Fibroblast of skin of right biceps (primary cell): ENCODE data around the gene RUFY4.

ENCODE experiments used
- DNase-seq: peaks from one replicate; pipeline ENCODE4 v3.0.0-alpha.2; 2013

Gene RUFY4

DNA sequence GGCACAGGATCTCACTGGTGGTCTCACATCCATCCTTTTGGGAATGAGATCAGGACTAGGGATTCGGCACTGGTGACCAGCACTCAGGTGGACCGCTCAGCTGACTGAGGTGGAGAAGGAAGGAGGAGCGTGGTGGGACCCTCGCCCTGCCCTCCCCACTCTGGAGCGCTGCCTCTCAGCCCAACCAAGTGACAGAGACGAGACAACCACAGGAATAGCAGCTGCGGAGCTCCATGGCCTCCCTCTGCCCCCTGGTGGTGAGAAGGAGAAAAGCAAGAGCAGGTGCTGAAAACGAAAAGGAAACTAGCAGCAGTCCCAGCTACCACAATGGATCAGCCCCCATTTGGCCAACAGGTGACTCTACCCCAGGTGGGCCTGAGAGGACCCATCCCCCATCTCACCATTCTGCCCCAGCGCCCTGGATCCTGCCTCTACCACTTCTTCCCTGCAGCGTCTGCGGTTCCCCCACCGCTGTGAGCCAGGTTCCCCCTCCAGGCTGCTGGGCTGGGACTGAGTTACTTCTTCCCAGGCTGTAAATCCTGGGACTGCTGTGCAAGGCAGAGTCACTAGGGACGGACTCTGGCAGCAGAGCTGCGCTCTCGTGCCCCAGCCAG is at the start of gene RUFY4:
TSS of gene RUFY4 (plus strand) at position 533 of the 614 bp plus-strand sequence. CDS start 1,353 bp downstream, outside the sequence.
- DNase-seq, result peak; percentile 62

- DNase-seq, result no peak
Observed at GRCh38 chr2:218019411-218020060, 49.5 kb upstream of the RUFY4 start.

DNA sequence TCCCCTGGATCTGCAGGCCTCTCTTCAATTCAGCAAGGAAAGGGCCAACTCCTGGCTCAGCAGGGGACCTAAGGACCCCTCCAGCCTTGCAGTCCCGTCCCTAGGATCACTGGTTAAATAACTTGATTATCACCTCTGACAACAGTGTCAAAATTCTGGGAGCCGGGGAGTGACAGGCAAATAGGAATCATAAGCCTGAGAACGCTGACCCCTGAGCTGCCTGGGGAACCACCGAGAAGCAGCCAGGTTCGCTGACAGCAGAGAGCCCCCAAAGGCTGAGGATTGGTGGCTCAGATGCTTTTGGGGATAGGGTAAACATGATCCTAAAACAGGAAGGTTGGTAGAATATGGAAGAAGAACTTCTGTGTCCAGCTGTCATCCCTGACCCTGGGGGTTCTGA is 48.8 kb upstream of the RUFY4 start:
- DNase-seq, result no peak

DNA sequence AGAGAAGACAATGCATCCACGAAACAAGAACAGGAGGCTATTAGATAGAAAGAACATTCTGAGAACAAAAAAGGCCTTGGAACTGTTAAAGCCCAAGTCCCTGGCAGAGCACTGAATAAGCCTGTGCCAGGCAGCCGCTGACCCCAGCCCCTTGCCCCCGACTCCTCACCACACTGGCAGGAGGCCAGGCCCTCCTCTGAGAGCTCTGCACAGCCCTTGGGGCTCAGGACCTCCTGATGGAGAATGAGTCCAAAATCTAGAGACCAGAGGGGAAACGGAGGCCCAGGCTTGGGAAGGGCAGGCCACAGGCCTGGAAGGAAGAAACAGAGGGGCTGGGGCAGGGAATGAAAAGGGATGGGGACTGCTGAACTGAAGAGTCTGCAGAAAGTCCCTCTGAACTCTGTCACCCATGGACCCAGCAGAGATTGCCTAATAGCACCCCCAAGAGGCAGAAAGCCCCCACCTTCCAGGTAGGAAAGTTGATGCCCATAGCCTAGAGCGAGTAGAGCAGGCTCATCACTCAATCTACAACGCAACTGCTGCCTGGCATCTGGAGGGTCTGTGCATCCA is 48.0 kb upstream of the RUFY4 start:
- no peak for DNase-seq

DNA sequence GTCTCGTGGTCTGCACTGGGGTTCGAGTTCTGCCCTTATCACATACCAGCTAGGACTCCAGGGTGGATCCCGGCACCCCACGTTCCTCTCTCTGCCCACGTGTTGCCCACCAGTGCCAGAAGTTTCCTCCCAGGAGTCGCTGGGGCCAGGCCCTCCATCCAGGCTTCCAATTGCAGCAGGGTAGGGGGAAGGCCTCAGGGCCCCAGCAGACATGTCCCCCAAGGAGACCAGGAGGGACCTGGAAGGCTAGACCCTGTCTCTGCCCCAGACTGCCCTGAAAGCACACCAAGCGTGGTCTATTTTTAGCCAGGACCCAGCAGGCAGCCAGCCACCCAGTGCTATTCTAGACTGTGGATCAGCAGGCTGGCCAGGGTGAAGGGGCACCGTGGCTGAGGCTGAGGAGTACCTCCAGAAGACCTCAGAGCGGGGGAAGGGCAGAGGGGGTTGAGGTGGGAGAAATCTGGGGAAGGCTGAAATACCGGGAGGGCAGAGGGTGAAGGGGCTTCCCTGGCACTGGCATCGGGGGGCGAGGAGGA is 47.4 kb upstream of the RUFY4 start:
- no peak for DNase-seq

- DNase-seq, result no peak
Observed at GRCh38 chr2:218022131-218022850, 46.8 kb upstream of the RUFY4 start.

GRCh38 chr2:218022851-218023530 is 46.1 kb upstream of the RUFY4 start:
- DNase-seq, result no peak

DNA sequence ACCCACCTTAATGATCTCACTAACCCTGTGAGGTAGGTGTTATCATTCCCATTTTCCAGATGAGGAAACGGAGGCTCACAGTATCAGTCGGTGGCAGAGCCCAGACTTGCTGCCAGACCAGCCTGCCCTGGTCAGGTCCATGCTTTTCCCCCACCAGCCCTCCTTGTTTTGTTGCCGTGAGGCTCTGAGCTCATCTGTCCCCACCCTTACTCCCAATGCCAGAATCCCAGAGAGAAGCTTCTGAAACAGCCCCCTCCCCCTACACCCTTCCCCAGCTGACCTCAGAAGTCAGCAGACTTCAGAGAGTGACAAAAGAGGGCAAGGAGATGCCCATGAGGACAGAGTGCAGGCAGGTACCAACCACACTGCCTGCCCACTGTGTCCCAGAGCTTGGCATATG is 45.4 kb upstream of the RUFY4 start:
- no peak for DNase-seq

DNA sequence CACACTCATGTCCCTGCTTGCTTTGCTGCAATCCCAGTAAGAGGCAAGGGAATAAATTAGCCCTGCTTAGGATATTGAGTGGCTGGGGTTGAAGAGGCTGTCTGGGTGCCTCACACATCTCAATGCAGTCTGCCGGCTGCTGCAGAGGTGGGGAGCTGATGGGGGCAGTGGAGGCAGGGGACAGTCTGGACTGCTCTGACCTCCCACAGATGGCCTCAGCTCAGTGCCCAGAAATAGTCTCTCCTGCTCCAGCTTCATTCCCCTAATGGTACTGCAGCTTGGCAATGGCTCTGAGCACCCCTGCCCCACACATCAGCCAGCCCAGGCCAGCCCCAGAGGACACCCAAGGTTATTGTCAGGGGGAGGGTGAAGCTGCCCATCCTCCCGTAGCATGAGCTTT is 44.7 kb upstream of the RUFY4 start:
- DNase-seq, result no peak

GRCh38 chr2:218024871-218025270 is 44.2 kb upstream of the RUFY4 start:
- no peak for DNase-seq

- no peak for DNase-seq
Observed at GRCh38 chr2:218026244-218026643, 42.8 kb upstream of the RUFY4 start.

- no peak for DNase-seq
Observed at GRCh38 chr2:218026676-218027425, 42.2 kb upstream of the RUFY4 start.

DNA sequence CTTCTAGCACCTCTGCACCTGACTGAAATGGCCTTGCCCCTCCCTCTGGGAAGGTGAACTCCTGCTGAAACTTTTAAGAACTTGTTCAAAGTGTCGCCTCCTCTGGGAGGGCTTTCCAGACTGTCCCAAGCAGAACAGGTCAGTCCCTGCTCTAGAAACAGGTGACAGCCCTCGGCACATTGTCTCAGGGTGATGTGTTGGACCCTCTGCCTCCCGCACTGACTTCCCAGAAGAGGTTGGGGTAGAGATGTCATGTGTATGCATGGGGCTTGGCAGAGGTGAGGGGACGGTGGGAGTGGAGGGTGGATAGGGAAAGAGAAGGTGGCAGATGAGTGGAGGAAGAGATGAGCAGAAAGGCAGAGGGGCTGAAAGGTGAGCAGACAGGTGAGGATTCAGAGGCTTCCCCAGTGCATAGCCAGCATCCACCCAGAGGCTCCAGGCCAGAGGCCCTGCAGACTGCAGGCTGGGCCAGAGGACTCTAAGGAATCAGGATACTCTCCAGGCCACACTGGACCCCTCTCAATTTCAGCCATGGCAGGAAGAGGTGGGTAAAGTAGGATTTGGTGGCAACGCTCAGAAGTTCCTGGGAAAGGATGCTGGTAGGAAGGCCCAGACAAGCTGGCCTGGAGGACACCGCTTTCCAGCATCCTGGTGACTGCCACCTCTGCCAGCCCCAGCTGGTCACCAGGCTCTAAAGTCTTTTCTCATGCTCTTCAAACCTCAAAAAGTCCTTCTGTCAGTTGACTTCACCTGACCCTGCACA is 41.4 kb upstream of the RUFY4 start:
- DNase-seq, result no peak

- DNase-seq, result no peak
Observed at GRCh38 chr2:218028189-218028495, 40.9 kb upstream of the RUFY4 start.

- DNase-seq, result no peak
Observed at GRCh38 chr2:218028562-218029348, 40.3 kb upstream of the RUFY4 start.

DNA sequence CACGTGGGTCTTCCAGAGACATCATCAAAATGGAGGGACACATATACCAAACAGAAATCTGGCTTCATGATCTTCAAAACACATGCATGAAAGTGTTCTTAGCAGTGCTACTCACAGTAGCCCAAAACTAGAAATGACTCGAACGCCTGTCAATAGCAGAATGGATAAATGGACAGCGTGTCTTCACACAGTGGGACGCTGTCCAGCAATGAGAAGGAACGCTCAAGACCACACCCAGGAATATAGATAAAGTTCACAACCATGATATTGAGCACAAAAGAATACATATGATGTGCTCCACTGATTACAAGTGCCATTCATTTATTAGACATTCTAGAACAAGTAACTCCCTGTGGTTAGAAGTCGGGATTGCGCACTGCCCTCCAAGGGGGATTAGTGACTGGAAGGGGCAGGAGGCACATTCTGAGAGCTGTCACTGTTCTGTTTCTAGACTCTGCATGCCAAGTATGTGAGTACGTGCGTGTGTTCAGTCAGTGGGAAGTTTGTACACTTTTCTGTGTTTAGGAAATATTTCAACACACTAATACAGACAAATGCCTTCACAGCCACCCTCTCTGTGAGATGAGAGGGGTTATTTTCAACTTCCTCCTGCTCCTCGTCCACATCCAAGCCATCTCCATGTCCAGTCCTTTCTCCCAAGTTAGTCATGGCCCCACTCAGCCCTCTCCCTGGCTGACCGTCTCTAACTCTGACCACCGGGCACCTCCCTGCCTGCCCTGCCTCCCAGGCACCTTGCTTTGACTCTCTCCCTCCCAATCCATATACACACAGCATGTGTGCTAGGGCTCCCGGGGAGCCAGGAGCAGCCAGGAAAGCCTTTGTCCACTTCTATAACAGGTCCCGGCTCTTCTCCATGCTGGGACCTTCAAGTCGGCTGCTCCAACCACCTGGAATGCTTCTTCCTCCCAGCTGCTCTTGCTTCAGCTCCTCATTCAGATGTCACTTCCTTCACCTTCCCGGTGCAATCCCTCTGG is 39.4 kb upstream of the RUFY4 start:
- DNase-seq, result peak; percentile 20

DNA sequence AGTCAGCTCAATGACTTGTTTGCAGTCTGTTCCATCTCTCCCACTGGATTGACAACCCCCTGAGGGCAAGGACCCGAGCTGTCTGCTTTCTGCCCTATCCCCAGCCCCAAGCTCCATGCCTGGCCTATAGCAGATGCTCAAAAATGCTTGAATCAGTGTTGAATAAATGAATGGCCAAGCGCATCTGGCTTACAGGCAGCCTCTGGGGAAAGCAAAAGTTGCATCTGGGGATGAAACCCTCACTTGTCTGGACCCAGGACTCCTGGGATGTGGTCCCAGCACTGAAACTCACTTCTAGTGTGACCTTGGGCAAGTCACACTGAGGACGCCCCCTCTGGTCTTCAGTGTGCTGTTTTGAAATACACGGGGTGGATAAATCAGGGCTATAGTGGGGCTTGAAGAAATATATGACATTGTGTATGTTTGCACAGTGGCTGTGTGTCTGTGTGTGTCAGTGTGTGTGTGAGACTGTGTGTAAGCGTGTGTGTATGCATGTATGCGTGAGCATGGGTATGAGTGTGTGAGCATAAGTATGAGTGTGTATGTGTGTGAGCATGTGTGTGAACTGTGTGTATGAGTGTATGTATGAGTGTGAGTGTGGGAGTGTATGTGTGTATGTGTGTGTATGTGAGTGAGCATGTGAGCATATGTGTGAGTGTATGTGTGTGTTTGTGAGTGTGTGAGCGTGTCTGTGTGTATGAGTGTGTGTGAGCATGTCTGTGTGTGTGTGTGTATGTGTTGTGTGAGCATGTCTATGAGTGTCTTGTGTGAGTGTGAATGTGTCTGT is 38.5 kb upstream of the RUFY4 start:
- no peak for DNase-seq

GRCh38 chr2:218031261-218031660 is 37.8 kb upstream of the RUFY4 start:
- no peak for DNase-seq
